HG03103 (cell line): Measurements from ENCODE around the gene PRRT1.
"Not testable (repeated sequence)": the region's sequence is repeated elsewhere in the genome, so short reads cannot be mapped to it uniquely, and the experiment has no call there.

Experiments used
- ATAC-seq: cut with Tn5 transposase; IDR thresholded peaks from one replicate; pipeline ENCODE4 v1.9.1; 2021; ENCODE audit warnings: low read depth; ENCODE audit not compliant: unreplicated experiment

PRRT1 gene

DNA sequence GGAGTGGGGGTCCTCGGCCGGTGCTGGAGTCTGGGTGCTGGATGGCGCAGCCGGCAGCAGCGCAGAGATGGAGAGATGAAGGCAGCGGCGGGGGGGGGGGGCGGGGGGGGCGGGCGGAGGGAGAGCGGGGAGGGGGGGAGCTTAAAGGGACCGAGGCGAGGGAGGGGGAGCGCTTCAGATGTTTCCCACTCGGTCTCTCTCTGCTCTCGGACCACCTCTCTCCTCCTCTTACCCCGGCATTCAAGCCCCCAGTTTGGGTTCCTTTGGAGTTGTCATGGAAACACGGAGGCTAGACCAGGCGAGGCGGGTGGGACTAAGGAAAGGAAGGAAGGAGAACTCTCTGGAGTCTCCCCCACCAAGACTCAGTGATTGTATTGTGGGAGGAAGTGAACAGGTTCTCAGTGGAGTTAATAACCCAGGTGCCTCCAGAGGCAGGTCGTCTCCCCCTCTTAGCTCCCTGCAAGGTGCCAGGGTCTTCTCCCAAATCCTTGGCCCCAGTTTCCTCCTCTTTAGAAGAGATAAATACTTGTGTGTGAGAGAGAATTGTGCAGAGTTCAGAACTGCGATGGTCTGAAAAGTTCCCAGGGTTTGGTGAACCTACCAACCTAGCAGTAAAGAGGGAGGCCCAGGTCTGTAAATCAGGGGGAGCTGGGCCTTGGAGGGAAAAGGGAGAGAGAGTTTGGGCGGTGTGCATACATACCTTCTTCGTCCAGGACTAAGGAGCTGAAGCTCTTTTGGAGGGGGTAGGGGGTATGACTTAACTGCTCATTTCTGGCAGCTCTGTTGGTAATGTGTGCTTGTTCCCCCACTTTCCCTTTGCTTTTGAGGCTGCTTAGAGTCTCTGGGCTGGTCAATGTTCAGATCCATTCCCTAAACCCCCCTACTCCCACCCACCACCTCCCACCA is at the start of gene PRRT1:
Gene PRRT1 (minus strand): TSS at position 77 of the 906 bp plus-strand sequence. CDS start 112 bp downstream, outside the sequence.
- no peak for ATAC-seq

DNA sequence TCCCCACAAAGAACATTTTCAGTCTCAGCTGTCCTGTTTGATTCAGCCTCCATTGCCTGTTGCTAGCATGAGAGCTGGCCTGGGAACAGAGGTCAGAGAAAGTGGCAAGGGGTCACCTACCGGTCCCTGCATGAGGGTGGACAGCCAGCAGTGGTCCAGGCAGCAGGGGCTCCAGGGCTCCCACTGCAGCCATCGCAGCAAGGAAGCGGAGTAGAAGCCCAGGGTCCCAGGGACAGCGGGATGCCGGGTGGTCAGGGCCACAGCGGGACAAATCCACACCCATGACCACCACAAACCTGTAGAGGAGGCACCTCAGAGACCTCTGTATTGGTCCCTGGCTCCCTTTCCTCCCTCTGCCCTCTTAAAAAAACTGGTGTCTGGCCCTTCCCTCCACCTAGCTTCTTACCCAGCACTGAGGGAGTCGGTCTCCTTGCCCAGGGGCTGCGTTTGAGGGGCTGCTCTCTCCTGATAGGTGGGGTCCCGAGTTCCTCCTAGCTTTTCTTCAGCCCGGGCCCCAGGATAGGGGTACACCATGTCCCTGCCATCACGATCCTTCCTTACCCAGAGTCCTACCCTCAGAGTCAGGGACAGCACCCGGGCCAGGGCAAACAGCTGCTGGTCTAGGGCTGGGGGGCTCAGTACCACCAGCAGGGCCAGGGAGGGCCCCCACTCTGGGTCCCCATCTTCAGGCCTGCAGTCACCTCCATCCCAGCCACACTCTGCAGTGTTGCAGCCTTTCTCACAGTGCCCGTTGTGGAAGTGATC is 49.2 kb upstream of the PRRT1 start:
- no peak for ATAC-seq

DNA sequence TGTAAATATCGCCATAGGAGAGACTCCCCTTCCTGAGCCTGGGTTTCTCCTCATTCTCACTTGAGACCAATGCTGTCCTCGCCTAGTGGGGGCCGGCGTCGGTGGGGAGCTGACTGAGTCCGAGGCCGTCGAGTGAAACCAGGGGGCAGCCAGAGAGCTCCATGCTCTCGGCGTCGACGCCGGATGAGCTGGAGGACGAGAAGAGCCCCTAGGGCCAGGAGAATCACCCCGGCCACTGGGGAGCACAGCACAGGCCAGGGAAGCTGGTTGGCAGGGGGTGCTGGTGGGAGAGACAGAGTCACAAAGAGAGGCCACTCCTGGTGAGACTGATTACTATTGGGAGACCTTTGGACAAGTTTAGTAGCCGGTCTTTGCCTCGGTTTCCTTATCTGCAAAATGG is 47.1 kb upstream of the PRRT1 start:
- ATAC-seq: no peak

DNA sequence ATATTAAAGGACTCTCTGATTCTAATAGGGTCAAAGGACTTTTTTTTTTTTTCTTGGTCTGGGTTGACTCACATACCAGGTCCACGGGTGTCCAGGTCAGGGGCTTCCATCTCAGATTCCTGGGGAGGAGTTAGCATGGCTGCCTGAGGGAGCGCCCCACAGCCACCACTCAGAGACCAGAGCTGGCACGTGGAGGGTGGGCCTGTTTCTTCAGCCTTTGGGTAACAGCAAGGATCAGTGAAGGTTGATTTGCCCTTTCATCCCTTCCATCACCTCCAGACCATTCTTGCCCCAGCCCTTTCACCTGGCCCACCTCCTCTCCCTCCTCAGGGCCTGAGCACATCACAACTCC is 46.6 kb upstream of the PRRT1 start:
- ATAC-seq: no peak

DNA sequence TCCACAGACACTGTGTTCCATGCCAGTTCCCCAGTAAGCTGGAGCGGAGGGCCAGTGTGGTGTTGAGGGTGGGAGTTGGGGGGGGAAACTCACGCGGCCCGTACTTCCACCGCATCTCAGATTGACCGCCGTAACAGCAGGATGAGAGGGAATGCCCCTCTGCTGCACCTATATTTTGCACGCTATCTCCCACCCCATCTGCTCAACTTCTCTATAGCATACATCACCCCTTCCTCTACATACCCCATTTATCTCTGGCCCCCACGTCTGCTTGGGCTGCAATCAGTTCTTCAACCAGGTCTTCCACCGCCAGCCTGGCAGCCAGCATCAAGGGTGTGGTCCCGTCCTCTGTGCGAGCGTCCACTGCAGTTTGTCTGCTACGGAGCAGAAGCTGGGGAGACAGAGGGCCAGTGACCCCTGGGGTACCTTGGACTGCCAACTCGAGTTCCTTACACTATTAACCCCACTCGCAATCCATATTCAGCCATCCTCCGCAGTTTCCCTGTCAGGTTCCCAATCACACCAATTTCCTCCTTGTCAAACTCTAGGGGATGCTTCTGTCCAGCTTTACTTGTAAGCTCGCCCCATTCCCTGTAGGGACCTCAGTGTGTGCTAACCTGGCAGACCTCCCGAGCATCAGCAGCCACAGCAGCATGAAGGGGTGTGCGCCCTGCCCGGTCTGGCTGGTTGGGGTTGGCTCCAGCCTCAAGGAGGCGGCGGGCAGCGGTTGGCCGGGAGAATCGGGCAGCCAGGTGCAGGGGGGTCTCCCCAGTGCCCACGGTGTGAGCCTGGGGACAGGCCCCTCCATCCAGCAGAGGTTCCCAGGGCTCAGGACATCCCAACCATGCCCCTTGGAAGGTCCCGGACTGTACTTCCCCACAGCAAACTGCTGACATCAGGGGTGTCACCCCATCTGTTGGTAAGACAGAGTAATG is 45.2 kb upstream of the PRRT1 start:
- no peak for ATAC-seq

DNA sequence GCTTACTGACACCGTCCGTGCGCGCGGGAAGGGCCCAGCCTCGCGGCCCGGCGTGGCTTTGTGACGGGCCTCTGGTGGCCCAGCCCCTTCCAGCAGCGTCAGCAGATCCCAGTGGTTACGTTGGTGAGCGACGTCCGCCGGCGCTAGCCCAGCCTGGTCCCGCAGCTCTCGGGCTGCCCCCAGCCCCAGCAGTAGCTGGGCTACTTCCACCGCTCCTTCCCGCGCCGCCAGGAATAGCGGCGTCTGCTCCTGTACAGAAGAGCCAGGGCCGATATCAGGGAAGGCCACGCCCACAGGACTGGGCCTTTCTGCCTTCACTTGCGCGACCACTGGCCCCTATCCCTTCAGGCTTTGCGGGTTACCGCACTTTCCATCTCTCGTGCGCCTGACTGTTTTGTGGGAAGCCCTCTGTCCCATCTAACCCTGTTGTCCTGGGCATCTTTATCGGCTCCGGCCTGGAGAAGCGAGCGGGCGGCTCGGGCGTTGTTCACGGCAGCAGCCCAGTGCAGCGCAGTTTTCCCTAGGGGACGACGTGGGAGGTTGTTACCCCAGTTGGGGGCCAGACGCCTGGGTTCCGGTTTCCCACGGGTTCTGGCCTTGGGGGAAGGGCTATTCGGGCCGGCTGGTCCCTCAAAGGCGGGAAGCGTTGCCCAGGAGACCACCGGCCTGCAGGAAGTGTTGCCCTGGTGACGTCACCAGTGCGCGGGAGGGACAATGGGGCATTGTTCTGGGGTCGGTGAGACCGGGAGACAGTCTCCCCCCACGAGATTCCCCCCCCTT is 44.4 kb upstream of the PRRT1 start:
- peak; percentile 73 for ATAC-seq

DNA sequence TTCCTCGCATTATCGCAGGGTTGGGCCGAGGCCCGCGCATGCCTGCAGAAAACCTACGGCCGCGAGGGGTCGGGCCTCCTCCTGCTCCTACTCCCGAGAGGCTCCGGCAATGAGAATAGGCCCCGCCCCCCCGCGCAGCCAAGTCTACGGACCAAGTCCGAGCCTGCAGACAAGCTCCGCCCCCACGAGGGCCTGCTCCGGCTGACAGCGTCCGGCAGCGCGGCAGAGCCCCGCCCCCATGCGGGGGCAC is 43.8 kb upstream of the PRRT1 start:
- peak; percentile 69 for ATAC-seq

DNA sequence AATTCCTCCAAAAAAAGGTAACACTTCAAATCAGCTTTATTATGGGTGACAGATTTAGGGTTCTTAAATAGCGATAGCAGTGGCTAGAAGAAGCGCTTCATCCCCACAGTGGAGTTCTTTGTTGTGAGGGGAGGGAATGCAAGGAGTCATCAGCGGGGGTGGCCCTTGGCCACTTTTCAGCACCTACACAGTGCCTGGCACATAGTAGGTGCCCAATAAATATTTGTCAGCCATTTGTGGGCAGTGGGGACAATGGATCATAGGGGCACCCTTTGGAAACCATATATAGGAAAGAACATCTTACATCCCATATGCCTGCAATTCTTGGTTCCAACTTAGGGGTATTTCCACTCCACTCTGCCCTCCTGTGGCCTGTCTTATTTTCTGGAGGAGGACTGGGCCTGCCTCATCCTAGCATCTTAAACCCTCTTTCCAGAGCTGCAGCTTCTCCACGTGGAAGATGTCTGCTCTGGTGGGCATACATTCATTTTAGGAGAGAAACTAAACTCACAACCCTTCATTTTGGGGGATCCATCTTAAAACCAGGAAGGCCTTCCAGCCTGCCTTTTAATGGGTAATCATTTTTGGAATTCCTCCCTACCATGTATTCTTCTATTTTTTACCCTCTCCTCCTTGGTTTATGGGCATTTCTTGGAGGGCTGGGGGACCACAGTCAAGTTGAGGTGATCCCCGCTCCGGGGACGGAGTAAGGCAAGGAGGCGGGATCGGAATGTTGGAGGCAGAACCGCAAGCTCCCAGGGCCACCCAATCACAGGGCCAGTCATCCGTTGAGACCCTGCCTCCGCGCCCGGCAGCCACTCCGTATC is 43.3 kb upstream of the PRRT1 start:
- no peak for ATAC-seq

DNA sequence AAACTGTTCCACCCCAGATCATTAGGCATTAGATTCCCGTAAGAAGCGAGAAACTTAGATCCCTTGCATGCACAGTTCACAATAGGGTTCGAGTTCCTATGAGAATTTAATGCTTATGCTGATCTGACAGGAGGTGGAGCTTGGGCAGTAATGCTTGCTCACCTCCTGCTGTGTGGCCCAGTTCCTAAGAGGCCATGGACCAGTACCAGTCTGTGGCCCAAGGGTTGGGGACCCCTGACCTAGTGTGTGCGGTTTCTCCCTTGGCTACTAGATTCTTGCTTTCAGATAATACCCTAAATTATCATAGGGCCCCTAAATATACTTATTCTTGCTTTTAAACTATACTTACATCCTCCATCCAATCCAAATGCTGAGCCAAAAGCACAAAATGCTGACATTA is 42.6 kb upstream of the PRRT1 start:
- no peak for ATAC-seq

DNA sequence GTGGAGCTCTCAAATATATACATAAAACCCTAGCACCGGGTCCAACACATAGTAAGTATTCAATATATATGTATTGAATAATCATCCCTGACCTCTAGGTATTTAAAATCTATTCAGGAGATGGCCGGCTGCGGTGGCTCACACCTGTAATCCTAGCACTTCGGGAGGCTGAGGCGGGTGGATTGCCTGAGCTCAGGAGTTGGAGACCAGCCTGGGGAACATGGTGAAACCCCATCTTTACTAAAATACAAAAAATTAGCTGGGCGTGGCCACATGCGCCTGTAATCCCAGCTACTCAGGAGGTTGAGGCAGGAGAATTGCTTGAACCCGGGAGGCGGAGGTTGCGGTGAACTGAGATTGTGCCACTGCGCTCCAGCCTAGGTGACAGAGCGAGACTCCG is 41.4 kb upstream of the PRRT1 start:
- not testable (repeated sequence) for ATAC-seq

DNA sequence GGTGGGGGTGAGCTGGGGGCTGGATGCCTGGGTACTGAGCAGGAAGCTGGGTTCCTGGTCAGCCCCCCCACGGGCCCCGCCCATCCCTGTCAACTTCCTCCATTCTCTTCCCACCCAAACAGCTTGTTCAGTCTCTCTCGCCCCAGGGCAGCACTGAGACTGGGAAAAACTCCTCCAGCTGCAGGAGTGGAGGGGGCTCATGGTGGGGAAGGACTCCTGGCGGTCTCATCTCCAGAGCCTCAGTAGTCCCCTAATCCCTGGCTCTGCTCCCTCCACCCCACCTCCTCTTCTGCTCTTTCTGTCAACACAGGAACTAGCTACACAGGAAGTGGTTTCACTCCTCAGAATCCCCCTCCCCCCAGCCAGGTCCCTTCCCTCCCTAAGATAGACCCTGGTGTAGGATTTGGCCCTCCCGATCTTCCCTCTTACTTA is 40.9 kb upstream of the PRRT1 start, which contains the start of gene GPSM3:
Gene GPSM3 (minus strand): TSS at position 36 of the 432 bp plus-strand sequence. CDS start 130 bp downstream, outside the sequence.
- no peak for ATAC-seq

DNA sequence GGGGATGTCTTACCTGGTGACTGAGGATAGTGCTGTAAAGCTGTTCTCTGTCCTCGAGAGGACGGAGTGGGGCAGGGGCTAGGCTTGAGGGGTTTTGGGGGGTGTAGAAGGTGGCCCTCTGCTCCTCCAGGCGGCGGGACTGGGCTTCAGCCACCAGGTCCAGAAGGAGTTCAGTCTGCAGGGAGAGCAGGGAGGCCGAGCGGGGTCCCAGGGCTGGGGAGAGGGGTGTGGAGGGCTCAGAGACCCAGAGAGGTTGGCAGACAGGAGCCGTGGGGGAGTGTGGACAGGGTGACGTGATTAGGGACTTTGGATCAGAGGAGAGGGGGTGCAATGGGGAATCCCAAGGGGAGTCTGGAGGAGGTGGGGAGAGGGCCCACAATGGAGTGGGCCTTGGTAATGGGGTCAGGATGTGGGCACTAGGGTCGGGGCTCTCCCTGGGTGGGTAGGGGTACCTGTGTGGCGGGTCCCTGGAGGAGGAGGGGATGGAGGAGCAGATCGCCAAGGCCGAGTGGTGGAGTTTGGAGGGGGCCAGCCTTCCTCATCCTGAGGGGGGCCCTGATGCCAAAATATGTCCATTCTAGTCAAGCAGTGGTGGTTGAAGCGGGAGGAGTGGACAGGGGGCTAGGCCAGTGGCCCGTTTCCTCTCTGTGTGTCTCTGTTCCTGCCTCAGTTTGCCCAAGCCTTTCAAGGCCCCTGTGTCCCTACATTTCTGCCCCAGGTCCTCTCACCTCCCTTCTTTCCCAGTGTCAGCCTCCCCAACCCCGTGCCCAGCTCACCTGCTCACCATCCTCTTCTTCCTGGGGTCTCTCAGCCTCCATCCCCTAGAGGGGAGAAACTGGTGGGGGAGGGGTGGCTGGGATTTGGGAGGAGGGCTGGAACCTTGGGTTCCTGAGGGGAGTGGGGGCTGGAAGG is 40.2 kb upstream of the PRRT1 start:
- no peak for ATAC-seq

DNA sequence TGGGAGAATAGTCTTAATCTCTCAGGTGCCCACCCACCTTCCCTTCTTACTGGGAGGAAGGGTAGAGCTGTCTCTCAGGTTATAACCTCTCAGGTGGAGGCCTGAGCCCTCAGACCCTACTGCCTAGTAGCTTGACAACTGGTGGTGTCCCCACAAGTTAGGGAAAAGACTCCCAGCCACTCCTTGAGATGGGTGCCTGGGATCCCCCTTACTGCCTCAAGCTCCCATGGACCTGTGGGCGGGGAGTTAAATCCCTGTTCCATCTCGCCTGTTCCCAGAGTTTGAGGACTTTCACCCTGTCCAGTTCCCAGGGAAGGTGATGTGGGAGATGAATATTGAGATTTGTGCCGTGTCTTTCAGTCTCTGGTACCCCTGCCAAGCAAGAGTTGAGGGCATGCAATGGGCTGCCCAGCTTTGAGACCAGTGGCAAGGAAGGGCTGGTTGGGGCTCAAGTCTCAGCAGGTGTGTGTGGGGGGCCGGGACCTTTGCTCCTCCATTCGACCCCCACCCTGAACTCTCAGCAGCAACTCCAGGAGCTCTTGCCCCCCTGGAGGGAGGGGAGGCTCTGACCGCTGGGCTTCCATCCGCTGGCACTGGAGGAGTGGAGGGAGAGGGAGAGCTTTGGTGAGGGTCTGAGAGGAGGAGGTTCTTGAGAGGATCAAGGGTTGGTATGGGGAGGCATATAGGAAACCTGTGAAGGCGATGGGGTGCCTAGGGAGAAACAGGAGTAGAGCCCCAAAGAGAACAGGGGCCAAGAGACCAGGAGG is 39.4 kb upstream of the PRRT1 start:
- ATAC-seq: no peak

DNA sequence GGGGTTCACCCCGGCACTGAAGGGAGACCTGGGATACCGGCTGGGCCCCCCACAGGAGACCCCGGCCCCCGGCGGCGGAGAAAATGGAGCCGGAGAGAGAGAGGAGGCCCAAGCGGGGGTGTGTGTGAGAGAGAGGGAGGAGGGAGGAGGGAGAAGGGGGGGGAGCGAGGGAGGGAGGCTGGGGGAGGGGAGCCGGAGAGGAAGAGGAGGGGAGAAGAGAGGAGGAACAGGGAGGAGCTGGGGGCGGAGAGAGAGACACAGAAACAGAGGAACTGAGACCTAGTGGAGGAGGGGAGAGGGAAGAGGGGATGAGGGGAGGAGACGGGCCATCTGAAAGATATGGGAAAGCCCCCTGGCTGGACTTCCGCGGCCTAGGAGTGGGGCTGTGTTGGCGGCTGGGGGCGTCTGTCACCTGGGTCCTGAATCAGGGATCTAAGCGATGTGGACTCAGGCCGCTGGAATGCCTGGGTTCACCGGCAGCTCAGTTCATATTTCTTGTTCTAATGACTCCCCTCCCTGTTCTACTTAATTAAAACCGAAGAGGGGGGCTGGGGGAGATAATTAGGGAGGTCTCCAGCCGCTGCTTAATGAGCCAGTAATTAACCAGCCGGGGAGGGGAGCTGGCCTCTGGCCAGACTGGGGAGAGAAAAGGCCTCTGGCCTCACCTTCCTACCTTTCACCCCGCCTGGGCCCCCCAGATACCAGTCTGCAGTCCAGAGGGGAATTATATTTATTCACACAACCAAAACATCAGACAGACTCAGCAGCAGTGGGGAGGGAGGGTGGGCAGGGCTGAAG is 38.5 kb upstream of the PRRT1 start, which contains the start of gene PBX2:
Gene PBX2 (minus strand): TSS at position 149 of the 798 bp plus-strand sequence. CDS start 287 bp downstream, outside the sequence.
- no peak for ATAC-seq

DNA sequence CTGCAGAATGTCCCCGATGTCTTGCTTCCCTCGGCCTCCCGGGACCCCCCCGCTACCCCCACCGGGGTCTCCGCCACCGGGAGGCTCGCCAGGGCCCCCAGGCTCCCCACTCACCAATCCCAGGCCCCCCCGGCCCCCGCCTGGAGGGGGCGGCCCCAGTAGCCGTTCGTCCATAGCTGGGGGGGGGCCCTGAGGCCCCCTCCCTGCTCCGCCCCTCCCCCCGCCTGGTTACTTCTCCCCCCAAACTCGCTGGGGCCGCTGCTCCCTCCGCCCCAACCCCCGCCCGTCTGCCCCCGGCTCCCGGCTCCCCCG is 38.0 kb upstream of the PRRT1 start:
- ATAC-seq: no peak

DNA sequence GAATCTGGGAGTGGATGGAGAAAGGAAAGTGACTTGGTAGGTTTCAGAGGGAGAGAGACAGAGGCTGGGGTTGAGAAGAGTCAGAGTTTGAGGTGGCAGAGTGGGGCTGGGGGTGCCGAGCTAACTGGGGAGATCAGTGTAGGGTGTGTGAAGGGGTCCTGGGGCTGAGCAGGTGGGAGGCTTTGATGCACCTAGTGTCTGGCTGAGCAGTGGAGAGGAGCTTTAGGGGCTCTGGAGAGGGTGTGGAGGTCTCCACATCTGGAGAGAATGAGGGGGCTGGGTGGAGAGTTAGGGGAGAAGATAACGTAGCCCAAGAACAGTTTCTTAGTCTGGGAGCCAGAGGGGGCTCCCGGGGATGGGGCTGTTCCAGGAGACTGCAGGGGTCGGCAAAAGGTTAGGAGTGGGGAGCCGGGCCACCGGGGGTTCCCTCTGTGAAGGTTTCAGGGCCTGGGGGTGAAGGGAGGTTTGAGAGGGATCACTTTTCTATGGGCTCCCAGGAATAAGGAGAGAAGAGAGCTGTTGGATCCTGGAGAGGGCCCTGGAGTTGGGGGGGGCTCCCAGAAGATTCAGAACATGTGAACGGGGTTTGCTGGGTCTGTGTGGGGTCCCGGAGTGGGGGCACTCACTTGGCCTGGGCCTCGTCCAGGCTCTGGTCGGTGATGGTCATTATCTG is 37.5 kb upstream of the PRRT1 start:
- no peak for ATAC-seq
